Stimulated activated CD8-positive, alpha-beta memory T cell treated with anti-CD3 and anti-CD28 coated beads, Interleukin-7, amount 100 ng/mL, for 1 hour (primary cell): Measurements from ENCODE around the gene SNRPD2.

Experiments
- DNase-seq, 2 donors: peaks; one replicate each; pipeline ENCODE4 v3.0.0-alpha.2; 2020; ENCODE audit warnings: low read depth in 2 of 2

SNRPD2 gene

DNA sequence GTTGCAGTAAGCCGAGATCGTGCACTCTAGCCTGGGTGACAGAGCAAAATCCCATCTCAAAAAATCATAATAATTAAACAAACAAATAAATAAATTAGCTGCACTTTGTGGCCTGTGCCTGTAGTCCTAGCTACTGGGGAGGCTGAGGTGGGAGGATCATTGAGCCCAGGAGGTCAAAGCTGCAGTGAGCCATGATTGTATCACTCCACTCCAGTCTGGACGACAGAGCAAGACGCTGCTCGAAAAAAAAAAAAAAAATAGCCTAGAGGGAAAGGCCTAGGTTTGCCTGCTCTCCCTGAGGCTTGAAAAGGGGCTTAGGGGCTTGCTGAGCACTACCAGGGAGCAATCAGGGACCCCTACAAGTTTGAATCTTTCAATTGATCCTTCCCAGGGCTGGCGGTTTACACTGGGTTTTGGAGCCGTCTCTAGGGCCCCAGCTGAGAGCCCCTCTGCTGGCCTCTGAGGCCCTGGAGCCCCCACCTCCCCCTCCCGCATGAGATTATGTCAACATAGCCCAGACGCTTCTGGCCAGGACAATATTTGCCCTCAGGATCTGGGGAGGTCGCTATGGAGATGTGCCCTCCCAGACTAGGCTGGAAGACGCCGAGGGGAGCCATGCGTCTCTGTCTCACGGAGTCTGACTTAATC, 34.1 kb downstream of the SNRPD2 start:
- no peak for DNase-seq

DNA sequence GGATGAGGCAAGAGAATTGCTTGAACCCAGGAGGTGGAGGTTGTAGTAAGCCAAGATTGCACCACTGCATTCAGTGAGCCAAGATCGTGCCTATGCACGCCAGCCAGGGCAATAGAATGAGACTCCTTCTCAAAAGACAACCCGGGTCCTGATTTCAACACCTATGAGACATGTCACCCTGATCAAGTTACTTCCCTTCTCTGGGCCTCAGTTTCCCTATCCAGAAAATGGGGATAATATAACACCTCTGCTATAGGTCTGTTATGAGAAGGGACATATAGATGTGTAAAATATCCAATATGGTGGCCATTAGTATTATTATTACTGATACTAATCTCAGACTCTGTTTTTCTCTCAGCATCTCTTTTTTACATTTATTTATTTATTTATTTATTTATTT, 36.7 kb downstream of the SNRPD2 start:
- no peak for DNase-seq

DNA sequence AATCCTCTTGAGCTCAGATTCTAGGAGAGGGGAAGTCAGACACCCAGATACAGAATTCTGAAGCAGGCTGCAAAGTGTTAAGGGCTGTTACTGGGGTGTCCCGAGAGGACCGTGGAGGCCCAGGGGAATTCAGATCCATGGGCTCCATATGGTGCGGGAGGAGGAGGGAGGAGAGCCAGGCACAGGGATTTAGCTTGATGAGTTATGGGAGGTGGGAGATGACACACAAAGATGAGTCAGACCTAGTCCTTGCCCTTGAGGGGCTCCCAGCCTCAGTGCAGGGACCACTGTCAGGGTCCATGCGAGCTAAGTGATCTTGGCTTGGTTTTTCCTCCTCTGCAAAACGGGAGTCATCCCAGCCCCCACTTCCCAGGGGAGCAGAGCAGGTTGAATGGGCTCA, 38.1 kb downstream of the SNRPD2 start:
- DNase-seq = no peak

DNA sequence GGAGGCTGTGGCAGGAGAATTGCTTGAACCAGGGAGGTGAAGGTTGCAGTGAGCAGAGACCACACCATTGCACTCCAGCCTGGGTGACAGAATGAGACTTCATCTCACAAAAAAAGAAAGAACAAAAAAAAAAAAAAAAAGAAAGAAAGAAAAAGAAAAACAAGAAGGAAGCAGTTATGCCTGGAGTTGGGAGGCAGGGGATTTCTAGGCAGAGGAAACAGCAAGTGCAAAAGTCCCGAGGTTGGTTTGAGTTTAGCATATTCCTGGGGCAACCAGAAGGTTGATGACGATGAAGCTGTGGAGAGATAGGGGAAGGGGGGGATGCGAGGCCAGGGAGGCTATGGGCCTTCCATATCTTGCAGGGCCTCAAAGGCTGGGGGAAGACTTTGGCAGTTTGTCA, 41.0 kb downstream of the SNRPD2 start:
- no peak for DNase-seq

DNA sequence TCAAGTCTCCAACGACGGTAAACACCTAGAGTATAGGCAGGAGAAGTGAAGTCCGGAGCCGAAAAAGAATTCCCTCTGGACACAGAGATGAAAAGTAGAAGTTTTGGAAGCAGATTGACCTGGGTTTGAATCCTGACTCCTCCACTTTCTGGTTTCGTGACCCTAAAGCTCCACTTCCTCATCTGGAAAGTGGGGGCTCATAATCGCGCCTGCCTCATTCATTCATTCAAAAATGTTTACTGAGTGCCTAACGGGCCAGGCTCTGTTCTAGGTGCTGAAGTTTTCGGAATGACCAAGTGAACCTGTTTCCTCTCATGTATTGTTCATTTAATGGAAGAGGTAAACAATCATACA, 45.4 kb downstream of the SNRPD2 start:
- DNase-seq = no peak

DNA sequence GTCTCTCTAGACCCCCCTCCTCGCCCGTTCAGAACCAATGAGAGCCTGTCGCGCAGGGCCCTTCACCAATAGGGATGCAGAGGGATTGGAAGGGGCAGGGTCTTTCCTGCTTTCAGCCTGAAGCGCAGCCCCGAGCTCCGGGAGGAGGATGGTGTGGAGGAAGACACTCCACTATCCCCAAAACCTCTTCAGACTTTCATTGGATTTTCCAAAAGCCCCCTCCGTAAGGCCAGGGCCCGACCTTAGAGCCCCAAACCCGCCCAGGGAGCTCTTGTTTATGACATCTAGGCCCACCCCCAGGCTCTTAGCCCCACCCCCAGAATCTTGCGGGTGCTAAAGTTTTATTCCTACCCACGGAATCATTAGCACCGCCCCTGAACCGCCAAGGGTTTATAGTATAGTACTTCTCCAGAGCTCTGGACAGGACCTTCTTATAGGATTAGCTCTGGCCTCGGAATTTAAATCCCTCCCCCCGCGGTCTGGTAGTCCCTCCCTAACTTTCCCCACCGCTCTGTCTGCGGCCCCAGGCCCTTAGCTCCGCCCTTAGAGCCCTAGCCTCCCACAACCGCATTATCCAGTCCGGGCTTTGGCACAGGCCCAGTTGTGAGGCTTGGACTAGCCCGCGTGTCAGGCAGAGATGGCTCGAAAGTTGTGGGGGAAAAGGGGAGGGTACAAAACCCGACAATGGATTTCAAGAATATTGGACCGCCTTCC, 46.0 kb downstream of the SNRPD2 start:
- DNase-seq = peak in 1 of 2 donors; percentile 44

DNA sequence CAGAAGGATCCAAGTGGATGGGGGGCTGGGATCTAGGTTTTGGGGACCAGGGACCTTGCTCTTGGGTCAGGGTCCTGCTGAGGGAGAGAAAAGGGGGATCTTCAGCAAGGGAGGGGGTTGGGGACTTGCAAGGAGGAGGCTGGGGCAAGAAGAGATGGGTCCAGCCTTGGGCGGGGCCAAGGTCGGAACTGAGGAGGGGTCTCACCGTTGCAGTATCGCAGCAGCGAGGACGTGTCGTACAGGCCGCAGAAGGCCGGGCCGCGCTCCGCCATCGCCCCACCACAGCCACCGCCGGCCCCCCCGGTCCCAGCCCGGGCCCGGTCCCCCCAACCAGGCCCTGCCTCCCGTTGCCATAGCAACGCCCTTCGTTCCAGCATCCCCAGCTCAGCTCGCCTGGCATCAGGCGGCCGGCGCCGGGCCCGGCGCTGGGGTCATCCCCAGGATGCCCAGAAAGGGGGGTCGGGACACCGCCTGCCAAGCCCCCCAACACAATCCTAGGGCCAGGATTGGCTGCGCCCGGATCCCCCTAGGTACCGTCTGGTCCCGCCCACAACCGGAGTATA, 46.6 kb downstream of the SNRPD2 start:
- no peak for DNase-seq

DNA sequence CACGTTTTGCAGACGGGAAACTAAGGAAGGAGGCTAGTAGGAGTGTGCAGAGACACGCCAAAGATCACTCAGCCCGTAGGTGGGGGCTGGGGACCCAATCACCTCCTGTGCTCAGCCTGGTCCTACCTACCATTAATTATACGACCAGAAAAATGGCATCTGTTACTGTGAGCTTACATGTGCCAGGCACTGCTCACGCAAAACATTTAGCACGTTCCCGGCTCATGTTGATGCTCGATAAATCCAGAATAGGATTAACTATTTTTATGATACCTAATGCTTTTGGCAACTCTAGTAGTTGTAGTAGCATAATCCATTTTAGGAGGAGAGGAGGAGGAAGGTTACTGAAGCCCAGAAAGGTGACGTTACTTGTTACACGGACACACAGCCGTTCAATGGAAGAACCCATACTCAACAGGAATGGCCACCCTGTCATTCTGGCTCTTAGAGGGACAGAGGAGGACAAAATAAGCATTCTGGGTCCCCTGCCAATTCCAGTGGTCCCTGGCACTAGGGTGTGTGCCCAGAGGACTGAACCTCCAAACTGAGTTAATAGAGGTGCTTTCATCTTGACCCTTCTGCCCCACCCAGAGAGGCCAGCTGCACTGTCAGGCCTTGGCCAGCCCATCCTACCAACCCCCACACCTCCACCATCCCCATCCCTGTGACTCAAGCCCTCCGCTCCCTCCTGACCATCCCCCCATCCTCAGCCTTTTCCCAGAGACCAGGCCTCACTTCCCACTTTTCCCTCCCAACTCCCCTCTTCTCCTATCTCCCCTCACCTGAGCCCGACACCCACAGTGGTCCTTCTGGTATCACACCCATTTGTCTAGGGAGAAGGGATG, 47.6 kb downstream of the SNRPD2 start:
- DNase-seq = no peak

DNA sequence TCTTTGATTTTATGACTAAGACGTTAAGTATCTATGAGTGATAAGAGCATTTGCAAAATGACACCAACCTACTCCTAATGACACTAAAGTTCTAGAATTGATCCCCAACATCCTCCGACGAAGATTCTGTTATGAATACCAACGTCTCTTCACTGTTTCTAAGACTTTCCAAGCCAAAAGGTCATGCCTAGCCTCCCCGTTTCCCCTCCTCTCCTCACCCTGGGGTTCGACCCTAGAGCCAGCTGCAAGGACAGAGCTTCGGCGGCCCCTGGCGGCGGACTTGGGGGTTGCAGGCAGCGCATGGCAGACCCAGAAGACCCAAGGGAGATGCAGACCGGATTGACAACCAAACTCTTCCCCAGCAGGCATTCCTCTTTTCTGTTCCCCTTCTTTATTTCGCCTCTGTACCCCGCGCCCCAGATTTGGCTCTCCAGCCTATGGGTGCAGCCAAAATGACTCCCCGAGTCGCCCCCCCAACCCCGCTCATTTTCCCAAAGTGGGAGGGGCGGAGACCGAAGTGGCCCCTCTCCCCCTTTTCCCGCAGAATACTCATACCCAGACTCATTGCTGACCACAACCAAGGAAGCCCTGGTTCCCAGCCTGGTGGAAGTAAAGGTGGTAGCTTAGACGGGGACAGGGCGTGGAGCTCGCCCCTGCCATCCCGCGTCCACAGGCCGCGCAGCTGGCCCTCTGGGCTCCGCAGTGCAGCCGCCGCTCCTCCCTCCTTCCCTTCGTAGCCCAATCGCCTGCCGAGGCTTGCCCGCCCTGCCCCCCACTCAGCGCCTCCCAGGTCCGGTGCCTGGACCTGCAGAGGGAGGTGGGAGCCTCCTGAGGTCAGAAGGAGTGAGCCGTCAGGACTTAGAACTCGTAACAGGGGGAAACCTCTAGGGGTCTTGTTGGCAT, 48.5 kb downstream of the SNRPD2 start:
- peak; percentile 79 to 82 for DNase-seq

DNA sequence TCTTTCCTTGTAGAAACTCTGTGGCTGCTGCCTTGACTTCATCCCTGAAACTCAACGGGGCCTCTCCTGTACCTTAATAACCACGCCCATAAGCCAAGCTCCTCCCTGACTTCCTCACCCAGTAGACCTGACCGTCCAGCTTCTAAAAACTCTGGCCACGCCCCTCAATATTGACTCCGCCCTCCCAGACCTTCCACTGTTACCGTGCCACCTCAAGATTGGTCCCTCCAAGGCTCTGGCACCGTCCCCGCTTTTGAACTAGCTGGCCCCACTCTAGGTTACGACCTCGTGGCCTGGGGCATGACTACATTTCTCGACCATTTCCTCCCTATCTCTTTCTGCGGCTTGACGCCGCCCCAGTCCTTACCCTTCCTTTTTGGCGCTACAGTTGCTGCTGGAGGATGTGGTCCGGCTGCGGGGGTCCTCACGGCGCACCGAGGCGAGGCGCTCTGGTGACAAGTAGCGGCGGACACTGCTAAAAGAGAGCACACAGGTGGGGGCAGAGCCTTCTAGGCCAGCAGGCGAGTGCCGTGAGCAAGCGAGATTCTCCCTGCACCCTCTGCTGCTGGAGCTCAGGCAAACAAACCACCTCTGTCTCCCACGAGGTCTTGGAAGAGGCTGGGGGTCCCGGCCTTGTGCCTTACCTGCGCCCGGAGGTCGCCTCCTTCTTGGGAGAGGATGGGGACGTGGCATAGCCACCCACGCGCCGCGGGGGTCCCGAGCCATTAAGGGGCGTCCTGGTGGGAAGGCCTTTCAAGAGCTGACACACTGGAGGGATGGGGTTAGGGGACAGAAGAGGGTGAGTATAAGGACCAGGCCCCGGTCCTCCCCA, 50.3 kb downstream of the SNRPD2 start:
- DNase-seq = peak; percentile 28 to 31

DNA sequence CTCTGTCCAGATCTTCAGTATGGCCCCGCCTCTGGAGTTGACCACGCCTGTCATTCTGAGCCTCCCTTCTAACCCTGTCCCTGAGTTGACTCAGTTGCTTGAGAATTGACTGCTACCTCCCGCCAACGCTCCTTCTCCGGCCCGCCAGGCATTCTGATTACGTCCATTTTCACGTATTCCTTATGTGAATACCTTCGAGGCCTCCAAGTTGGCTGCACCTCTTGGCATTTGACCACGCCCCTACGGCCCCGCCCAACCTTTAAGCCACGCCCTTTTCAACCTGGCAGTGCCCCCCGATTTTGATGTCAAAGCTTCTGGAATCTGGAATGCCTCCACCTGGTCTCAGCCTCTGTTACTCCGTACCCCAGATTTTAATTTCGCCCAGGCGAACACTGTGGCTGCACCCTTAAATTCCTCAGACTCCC, 50.9 kb downstream of the SNRPD2 start:
- peak in 1 of 2 donors; percentile 10 for DNase-seq

DNA sequence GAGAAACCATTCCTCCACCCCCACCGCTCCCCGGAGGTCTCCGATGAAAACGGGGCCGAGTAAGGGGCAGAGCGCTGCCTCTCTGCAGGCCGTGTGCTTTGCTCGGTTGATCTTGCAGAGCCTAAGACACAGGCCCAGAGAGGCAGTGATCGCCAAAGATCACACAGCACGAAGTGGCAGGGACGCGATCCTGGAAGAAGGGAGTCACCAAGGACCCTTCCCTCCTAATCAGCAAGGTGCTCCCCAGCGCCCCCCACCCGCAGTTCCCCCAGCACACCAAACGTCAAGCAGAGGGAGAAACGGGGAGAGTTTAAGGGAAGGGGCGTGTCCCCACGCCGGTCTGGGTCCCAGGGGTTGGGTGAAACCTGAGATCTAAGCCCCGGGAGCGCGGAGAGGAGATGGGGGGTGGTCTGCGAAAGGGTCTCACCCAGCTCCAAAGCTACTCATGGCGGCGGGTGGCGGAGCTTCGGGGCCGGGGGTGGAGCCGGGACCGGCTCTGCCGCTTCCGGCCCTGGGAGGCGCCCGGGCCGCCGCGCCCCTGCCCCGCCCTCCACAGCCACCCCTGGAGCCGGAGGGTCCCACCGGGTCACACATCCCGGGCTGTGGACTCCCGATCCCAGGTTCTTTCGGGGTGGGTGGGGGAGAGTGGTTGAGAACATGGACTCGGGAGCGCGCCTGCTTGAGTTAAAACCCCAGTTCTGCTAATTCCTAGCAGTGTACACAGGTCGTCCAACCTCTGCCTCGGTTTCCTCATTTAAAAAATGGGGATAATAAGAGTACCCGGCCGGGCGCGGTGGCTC, 52.6 kb downstream of the SNRPD2 start, which contains the start of gene EML2:
Gene EML2 (minus strand): TSS at position 468 of the 800 bp plus-strand sequence. CDS start 21 bp downstream, at position 447.
- peak in 1 of 2 donors; percentile 31 for DNase-seq

DNA sequence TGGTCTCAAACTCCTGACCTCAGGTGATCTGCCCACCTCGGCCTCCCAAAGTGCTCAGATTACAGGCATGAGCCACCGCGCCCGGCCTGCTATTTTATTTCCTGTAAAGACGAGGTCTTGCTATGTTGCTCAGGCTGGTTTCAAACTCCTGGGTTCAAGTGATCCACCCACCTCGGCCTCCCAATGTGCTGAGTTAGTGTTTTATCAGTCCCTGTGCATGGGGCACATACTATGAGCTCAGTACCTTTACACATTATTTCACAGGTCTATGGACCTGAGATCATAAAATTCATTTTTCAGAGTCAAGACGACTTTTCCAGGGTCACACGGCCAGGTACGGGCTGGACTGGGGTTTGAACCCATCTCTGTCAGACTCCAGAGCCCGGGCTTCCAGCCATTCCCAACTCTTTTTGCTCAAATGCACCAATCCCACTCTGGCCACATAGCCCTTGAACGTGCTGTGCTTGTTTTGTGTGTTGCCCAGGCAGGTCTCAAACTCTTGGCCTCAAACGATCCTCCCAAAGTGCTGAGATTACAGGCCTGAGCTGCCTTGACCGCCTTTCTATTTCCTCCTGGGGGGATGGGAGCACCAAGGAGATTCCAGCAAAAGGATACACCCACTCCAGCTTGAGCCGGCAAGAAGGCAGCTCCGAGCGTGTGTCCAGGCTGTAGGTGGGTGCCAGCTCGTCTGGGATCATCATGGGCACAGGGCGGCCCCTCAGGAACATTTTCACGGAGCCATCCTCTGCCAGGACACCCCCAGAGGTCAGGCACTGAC, 53.7 kb downstream of the SNRPD2 start:
- DNase-seq = no peak
